OCI-LY7 (cell line): ENCODE results near the gene MLLT10.

ENCODE experiments used
- CTCF ChIP-seq: fragments of 200-600 bp; sonication (generic); conservative IDR thresholded peaks from 2 replicates; pipeline ENCODE4 v1.5.1; 2014; ENCODE audit warnings: mild to moderate bottlenecking, antibody characterized with exemption, low read length, moderate library complexity, mixed read lengths
- EZH2phosphoT487 ChIP-seq: fragments of 200-600 bp; sonication (generic); IDR thresholded peaks from 2 replicates; pipeline ENCODE4 v1.6.1; 2018; ENCODE audit warnings: low read depth, borderline replicate concordance, mild to moderate bottlenecking, mixed run types, antibody characterized with exemption, low read length, moderate library complexity, mixed read lengths

- TF ChIP-seq CTCF (peak; percentile 90), EZH2phosphoT487 (no peak)
These were observed 38.2 kb upstream of the MLLT10 start for GRCh38 chr10:21495752-21496342.
